ENCODE data around the gene PPARD. TPM values are rescaled to one million over a fixed set of nuclear protein-coding genes. Genes with fewer than 3 reads are reported as not detected.
"Not testable (repeated sequence)": the region's sequence is repeated elsewhere in the genome, so short reads cannot be mapped to it uniquely, and the experiment has no call there.

PPARD gene
- total RNA-seq, 1 donor from 2014 or later: 33.8 TPM

DNA sequence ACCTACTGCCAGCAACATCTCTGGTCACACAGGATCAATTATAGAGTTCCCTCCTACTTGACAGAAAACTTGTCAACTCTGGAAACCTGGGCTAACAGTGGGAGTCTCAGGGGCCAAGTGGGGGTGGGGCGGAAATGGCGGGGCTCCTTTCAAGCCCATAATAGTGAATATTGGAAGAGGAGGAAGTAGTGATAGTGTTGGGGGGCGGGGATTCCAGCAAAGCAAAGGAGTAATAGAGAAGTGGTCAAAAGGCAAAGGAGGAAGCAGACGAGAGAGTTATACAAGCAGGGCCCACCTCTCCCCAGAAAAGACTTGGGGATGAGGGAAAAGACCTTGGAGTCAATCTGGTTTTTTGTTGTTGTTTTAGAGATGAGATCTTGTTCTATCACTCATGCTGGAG is 42.7 kb upstream of the PPARD start:
- TF ChIP-seq, protein P1, sequence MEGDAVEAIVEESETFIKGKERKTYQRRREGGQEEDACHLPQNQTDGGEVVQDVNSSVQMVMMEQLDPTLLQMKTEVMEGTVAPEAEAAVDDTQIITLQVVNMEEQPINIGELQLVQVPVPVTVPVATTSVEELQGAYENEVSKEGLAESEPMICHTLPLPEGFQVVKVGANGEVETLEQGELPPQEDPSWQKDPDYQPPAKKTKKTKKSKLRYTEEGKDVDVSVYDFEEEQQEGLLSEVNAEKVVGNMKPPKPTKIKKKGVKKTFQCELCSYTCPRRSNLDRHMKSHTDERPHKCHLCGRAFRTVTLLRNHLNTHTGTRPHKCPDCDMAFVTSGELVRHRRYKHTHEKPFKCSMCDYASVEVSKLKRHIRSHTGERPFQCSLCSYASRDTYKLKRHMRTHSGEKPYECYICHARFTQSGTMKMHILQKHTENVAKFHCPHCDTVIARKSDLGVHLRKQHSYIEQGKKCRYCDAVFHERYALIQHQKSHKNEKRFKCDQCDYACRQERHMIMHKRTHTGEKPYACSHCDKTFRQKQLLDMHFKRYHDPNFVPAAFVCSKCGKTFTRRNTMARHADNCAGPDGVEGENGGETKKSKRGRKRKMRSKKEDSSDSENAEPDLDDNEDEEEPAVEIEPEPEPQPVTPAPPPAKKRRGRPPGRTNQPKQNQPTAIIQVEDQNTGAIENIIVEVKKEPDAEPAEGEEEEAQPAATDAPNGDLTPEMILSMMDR (IDR thresholded peaks at IDR 0.05): no peak
- H3K27me3 Mint-ChIP-seq (ENCODE audit: unreplicated experiment): no peaks in the 10 kb centered on the region
- no peaks in the 10 kb centered on the region for H3K9me3 Mint-ChIP-seq (ENCODE audit: unreplicated experiment)
- DNase-seq (ENCODE audit: extremely low spot score, unreplicated experiment): no peak
- peaks cover 17% of the 10 kb centered on the region for H3K4me1 Mint-ChIP-seq (ENCODE audit: unreplicated experiment)
- peaks cover 3% of the 10 kb centered on the region for H3K36me3 Mint-ChIP-seq (ENCODE audit: unreplicated experiment)
- H3K27ac Mint-ChIP-seq (ENCODE audit: unreplicated experiment): no peak overlapping the region
- no peak overlapping the region for H3K4me3 Mint-ChIP-seq (ENCODE audit: unreplicated experiment)

DNA sequence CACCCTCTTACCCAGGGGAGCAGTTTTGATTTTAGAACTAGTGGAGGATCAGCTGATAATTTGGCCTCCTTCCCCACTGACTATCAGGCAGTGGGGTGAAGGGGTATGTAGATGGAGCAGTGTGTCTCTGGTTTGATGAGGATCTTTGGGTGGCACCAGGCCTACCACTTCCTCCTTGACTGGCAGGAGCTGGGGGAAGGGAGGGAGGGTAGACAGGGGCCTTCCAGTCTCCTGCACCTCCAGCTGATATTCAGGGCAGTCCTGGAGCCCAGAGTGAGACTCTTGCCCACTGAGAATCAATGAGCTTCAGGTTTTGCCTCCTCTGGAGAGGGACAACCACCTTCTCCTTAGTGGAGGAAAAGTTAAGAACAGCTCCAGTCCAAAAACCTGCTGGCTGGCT is 41.5 kb upstream of the PPARD start:
- TF ChIP-seq, protein P1 (IDR thresholded peaks at IDR 0.05): no peak
- Mint-ChIP-seq H3K4me1 (ENCODE audit: unreplicated experiment) (peaks cover 17% of the 10 kb centered on the region), H3K9me3 (ENCODE audit: unreplicated experiment) (no peaks in the 10 kb centered on the region), H3K27ac (ENCODE audit: unreplicated experiment) (no peak overlapping the region), H3K36me3 (ENCODE audit: unreplicated experiment) (no peaks in the 10 kb centered on the region), H3K27me3 (ENCODE audit: unreplicated experiment) (no peaks in the 10 kb centered on the region), H3K4me3 (ENCODE audit: unreplicated experiment) (no peak overlapping the region)
- DNase-seq (ENCODE audit: extremely low spot score, unreplicated experiment): no peak

DNA sequence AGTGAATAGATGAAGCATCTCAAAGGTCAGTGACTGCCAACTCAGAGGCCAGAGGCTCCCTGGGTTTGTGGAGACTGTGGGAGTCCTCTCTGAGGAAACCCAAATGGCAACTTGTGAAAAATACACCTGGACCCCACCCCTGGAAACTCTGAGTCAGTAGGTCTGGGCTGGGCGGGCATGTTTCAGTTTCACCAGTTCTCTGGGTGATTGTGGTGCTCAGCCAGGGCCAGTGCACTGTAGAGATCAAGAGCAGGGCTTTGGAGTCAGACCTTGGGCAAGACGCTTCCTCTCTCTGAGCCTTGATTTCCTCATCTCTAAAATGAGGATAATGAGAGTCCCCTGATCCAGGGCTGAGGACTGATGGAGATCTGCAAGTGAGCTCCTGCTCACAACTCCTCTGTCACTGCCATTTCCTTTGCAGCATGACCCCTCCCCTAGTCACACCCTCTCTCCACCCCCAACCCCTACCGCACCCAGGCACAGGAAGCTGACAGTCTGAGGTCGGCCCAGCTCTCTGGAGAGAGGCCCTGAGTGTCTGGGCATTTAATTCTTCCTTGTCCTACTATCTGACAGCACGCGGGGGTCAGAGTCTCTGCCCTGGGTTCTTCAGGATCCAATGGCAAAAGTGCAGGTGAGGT is 39.6 kb upstream of the PPARD start:
- no peak for DNase-seq (ENCODE audit: extremely low spot score, unreplicated experiment)
- TF ChIP-seq, protein P1 (IDR thresholded peaks at IDR 0.05): no peak
- Mint-ChIP-seq H3K27me3 (ENCODE audit: unreplicated experiment) (no peaks in the 10 kb centered on the region), H3K4me1 (ENCODE audit: unreplicated experiment) (peaks cover 11% of the 10 kb centered on the region), H3K9me3 (ENCODE audit: unreplicated experiment) (no peaks in the 10 kb centered on the region), H3K4me3 (ENCODE audit: unreplicated experiment) (no peak overlapping the region), H3K36me3 (ENCODE audit: unreplicated experiment) (no peaks in the 10 kb centered on the region), H3K27ac (ENCODE audit: unreplicated experiment) (no peak overlapping the region)

DNA sequence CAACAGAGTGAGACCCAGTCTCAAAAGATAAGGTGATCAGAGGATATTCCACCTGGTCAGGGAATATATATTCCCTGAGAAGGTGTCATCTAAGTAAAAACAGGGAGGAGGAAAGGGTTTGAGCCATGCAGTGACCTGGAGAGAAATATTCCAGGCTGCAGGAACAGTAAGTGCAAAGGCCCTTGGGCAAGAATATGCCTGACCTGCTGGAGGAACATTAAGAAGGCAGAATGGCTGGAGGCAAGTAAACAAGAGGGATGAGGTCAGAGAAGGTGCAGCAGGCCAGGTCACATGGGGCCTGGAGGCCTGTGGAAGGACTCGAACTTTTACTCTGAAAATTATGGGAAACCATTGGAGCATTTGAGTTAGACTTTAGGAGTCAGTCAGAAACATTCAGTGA is 38.1 kb upstream of the PPARD start:
- Mint-ChIP-seq H3K4me1 (ENCODE audit: unreplicated experiment) (peaks cover 10% of the 10 kb centered on the region), H3K9me3 (ENCODE audit: unreplicated experiment) (no peaks in the 10 kb centered on the region), H3K36me3 (ENCODE audit: unreplicated experiment) (no peaks in the 10 kb centered on the region), H3K27ac (ENCODE audit: unreplicated experiment) (no peak overlapping the region), H3K27me3 (ENCODE audit: unreplicated experiment) (peaks cover 4% of the 10 kb centered on the region), H3K4me3 (ENCODE audit: unreplicated experiment) (no peak overlapping the region)
- TF ChIP-seq, protein P1 (IDR thresholded peaks at IDR 0.05): no peak
- no peak for DNase-seq (ENCODE audit: extremely low spot score, unreplicated experiment)

DNA sequence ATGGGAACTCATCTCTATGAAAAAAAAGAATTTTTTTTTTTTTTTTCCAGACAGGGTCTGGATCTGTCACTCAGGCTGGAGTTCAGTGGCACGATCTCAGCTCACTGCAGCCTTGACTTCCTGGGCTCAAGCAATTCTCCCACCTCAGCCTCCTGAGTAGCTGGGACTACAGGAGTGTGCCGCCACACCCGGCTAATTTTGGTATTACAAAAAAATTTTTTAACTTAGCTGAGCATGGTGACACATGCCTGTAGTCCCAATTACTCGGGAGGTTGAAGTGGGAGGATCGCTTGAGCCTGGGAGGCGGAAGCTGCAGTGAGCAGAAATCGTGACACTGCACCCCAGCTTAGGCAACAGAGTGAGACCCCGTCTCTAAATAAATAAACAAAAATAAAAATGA is 37.2 kb upstream of the PPARD start:
- no peak for DNase-seq (ENCODE audit: extremely low spot score, unreplicated experiment)
- Mint-ChIP-seq H3K27ac (ENCODE audit: unreplicated experiment) (no peak overlapping the region), H3K9me3 (ENCODE audit: unreplicated experiment) (no peaks in the 10 kb centered on the region), H3K4me1 (ENCODE audit: unreplicated experiment) (peaks cover 10% of the 10 kb centered on the region), H3K36me3 (ENCODE audit: unreplicated experiment) (no peaks in the 10 kb centered on the region), H3K4me3 (ENCODE audit: unreplicated experiment) (no peak overlapping the region), H3K27me3 (ENCODE audit: unreplicated experiment) (peaks cover 6% of the 10 kb centered on the region)
- TF ChIP-seq, protein P1 (IDR thresholded peaks at IDR 0.05): no peak

DNA sequence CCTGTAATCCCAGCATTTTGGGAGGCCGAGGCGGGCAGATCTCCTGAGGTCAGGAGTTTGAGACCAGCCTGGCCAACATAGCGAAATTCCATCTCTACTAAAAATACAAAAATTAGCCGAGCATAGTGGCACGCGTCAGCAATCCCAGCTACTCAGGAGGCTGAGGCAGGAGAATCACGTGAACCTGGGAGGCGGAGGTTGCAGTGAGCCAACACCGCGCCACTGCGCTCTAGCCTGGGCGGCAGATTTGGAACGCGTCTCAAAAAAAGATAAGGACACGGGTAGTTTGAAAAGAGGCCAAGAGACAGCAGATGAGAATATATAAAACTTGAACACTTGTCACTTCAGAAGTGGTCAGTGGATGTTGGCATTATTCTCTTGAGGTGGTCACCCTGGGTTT is 35.2 kb upstream of the PPARD start:
- H3K27me3 Mint-ChIP-seq (ENCODE audit: unreplicated experiment): peaks cover 13% of the 10 kb centered on the region
- not testable (repeated sequence) for DNase-seq (ENCODE audit: extremely low spot score, unreplicated experiment); H3K36me3 Mint-ChIP-seq (ENCODE audit: unreplicated experiment); H3K27ac Mint-ChIP-seq (ENCODE audit: unreplicated experiment); H3K9me3 Mint-ChIP-seq (ENCODE audit: unreplicated experiment); H3K4me3 Mint-ChIP-seq (ENCODE audit: unreplicated experiment)
- peaks cover 10% of the 10 kb centered on the region for H3K4me1 Mint-ChIP-seq (ENCODE audit: unreplicated experiment)

DNA sequence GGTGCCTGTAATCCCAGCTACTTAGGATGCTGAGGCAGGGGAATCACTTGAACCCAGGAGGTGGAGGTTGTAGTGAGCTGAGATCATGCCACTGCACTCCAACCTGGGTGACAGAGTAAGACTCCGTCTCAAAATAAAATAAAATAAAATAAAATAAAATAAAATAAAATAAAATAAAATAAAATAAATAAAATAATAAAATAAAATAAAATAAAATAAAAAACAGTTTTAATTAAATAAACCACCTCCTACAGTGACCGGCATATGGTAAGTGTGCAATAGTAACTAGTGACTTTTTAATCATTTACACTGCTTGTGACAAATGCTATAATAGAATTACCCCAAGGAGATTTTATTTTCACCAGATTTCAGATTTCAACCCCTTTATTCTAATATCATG is 33.8 kb upstream of the PPARD start:
- not testable (repeated sequence) for H3K27ac Mint-ChIP-seq (ENCODE audit: unreplicated experiment); DNase-seq (ENCODE audit: extremely low spot score, unreplicated experiment); H3K4me1 Mint-ChIP-seq (ENCODE audit: unreplicated experiment); H3K4me3 Mint-ChIP-seq (ENCODE audit: unreplicated experiment); H3K36me3 Mint-ChIP-seq (ENCODE audit: unreplicated experiment); H3K9me3 Mint-ChIP-seq (ENCODE audit: unreplicated experiment)
- H3K27me3 Mint-ChIP-seq (ENCODE audit: unreplicated experiment): peaks cover 13% of the 10 kb centered on the region
